Vagina (tissue), 2 donors: ENCODE data around the gene PRKAG2. TPM values are rescaled to one million over a fixed set of nuclear protein-coding genes. Genes with fewer than 3 reads are reported as not detected.
"Not testable (repeated sequence)": the region's sequence is repeated elsewhere in the genome, so short reads cannot be mapped to it uniquely, and the experiment has no call there.

Experiments used
- DNase-seq, 2 donors: peaks; one replicate each; pipeline ENCODE4 v3.0.0-alpha.2; 2017; ENCODE audit errors: extremely low spot score in 2 of 2
- H3K27ac ChIP-seq: fragments of 200-600 bp; sonication (generic); one replicate; pipeline ENCODE4 v1.5.1; 2019
- H3K27me3 ChIP-seq: fragments of 200-600 bp; sonication (generic); one replicate; pipeline ENCODE4 v1.5.1; 2019
- H3K36me3 ChIP-seq, 2 donors: fragments of 200-600 bp; sonication (generic); one replicate each; pipeline ENCODE4 v1.5.1; 2017 to 2019
- H3K4me1 ChIP-seq: fragments of 200-600 bp; sonication (generic); one replicate; pipeline ENCODE4 v1.5.1; 2019
- H3K4me3 ChIP-seq, 2 donors: fragments of 200-600 bp; sonication (generic); 1 replicate in 1 of 2; 2 replicates in 1 of 2; pipeline ENCODE4 v1.5.1; 2016 to 2019
- H3K9me3 ChIP-seq: fragments of 200-600 bp; sonication (generic); one replicate; pipeline ENCODE4 v1.5.1; 2019
- CTCF ChIP-seq, 3 experiments: fragments of 450-650 bp in 2 of 3; fragments of 200-600 bp in 1 of 3; sonication (generic) in 1 of 3; IDR thresholded peaks; one replicate each; pipeline ENCODE4 v1.5.1; 2017 to 2019; ENCODE audit warnings: antibody characterized with exemption in 3 of 3, mild to moderate bottlenecking in 2 of 3, moderate library complexity in 2 of 3
- POLR2A ChIP-seq, 2 donors: fragments of 450-650 bp; IDR thresholded peaks; one replicate each; pipeline ENCODE4 v1.6.1; 2017; ENCODE audit warnings: antibody characterized with exemption in 2 of 2, mild to moderate bottlenecking in 2 of 2, moderate library complexity in 2 of 2
- POLR2AphosphoS5 ChIP-seq, 2 donors: sonication (generic); formaldehyde crosslinking; IDR thresholded peaks; one replicate each; pipeline ENCODE4 v1.9.0; 2017; ENCODE audit warnings: antibody characterized with exemption in 2 of 2, mild to moderate bottlenecking in 2 of 2, low read depth in 1 of 2; ENCODE audit not compliant: insufficient read depth in 1 of 2
- intact Hi-C: fragments of 100-400 bp; cut with DNase I; formaldehyde crosslinking; loops from one replicate; pipeline ENCODE4 v1.15.1; 2023
- total RNA-seq: library from RNA; depleted of rRNA; stranded (reverse); fragments of >200 nt; gene quantifications from one replicate; pipeline ENCODE4 v1.2.3, GENCODE V29; 2016

The PRKAG2 gene
- total RNA-seq, 1 donor from 2014 or later = 25.0 TPM

- Histone ChIP-seq H3K4me1 (no peaks in the 10 kb centered on the region), H3K4me3 (no peak overlapping the region), H3K27ac (no peak overlapping the region), H3K9me3 (no peaks in the 10 kb centered on the region), H3K36me3 (no peaks in the 10 kb centered on the region), H3K27me3 (no peaks in the 10 kb centered on the region)
- DNase-seq = no peak
- TF ChIP-seq POLR2AphosphoS5 (IDR thresholded peaks at IDR 0.05; ENCODE audit: insufficient read depth in 1 of 2, low read depth in 1 of 2) (no peak), CTCF (IDR thresholded peaks at IDR 0.05) (no peak), POLR2A (IDR thresholded peaks at IDR 0.05) (no peak)
- intact Hi-C loops = no loop called here
Measured at GRCh38 chr7:151831606-151832005, 45.3 kb downstream of the PRKAG2 start.

GRCh38 chr7:151830121-151830830, 46.6 kb downstream of the PRKAG2 start:
- intact Hi-C loops = no loop called here
- Histone ChIP-seq H3K4me3 (no peak overlapping the region), H3K36me3 (no peaks in the 10 kb centered on the region), H3K9me3 (no peaks in the 10 kb centered on the region), H3K27me3 (no peaks in the 10 kb centered on the region), H3K27ac (no peak overlapping the region), H3K4me1 (peaks cover 7% of the 10 kb centered on the region)
- DNase-seq = no peak
- TF ChIP-seq POLR2A (IDR thresholded peaks at IDR 0.05) (no peak), POLR2AphosphoS5 (IDR thresholded peaks at IDR 0.05; ENCODE audit: insufficient read depth in 1 of 2, low read depth in 1 of 2) (no peak), CTCF (IDR thresholded peaks at IDR 0.05) (no peak)

- intact Hi-C loops = no loop called here
- no peaks in the 10 kb centered on the region for H3K27me3 ChIP-seq
- no peak overlapping the region for H3K4me3 ChIP-seq
- DNase-seq = no peak
- no peaks in the 10 kb centered on the region for H3K36me3 ChIP-seq
- peaks cover 10% of the 10 kb centered on the region for H3K4me1 ChIP-seq
- H3K27ac ChIP-seq = no peak overlapping the region
- no peaks in the 10 kb centered on the region for H3K9me3 ChIP-seq
- TF ChIP-seq POLR2A (IDR thresholded peaks at IDR 0.05) (no peak), POLR2AphosphoS5 (IDR thresholded peaks at IDR 0.05; ENCODE audit: insufficient read depth in 1 of 2, low read depth in 1 of 2) (no peak), CTCF (IDR thresholded peaks at IDR 0.05) (no peak)
Measured at GRCh38 chr7:151829707-151830106, 47.2 kb downstream of the PRKAG2 start.

GRCh38 chr7:151827620-151828019, 49.3 kb downstream of the PRKAG2 start:
- no peak for DNase-seq
- intact Hi-C loops = no loop called here
- no peaks in the 10 kb centered on the region for H3K9me3 ChIP-seq
- no peaks in the 10 kb centered on the region for H3K36me3 ChIP-seq
- H3K27ac ChIP-seq = no peak overlapping the region
- H3K4me1 ChIP-seq = peaks cover 10% of the 10 kb centered on the region
- TF ChIP-seq POLR2A (IDR thresholded peaks at IDR 0.05) = no peak
- no peak for TF ChIP-seq CTCF (IDR thresholded peaks at IDR 0.05)
- TF ChIP-seq POLR2AphosphoS5 (IDR thresholded peaks at IDR 0.05; ENCODE audit: insufficient read depth in 1 of 2, low read depth in 1 of 2) = no peak
- no peak overlapping the region for H3K4me3 ChIP-seq
- H3K27me3 ChIP-seq = no peaks in the 10 kb centered on the region

- H3K9me3 ChIP-seq, H3K27me3 ChIP-seq, DNase-seq, H3K27ac ChIP-seq, intact Hi-C loops, H3K4me3 ChIP-seq, H3K36me3 ChIP-seq: not testable (repeated sequence)
- peaks cover 20% of the 10 kb centered on the region for H3K4me1 ChIP-seq
Measured at GRCh38 chr7:151826316-151826715, 50.6 kb downstream of the PRKAG2 start.
